Measurements from ENCODE around the gene THSD4. TPM values are rescaled to one million over a fixed set of nuclear protein-coding genes. Genes with fewer than 3 reads are reported as not detected.

Gene THSD4
- total RNA-seq, 2 experiments from 2014 or later = not detected

DNA sequence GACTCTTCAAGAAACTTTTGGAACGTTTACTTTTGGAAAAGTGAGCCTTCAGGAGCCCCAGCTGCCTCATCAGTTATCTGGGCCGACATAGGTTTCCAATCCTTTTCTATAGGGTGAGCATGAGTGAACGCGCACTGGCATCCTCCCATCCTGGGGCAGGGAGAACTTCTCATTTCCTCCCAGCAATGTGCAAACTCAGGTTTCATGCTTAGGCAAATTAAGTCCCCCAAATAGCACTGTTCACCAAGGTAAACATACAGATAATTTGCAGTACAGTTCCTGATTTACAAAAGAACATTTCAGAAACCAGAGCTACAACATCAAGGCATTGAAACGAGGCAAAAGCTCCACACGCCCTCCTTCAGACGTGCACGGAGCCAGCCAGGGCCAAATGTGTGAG, 361.6 kb downstream of the THSD4 start:
- Histone ChIP-seq H3K36me3 (ENCODE audit: insufficient read depth, low read length) (no peaks in the 10 kb centered on the region), H3K27ac (ENCODE audit: low read depth in 1 of 2, low read length in 2 of 2) (no peak overlapping the region), H3K9me3 (ENCODE audit: control insufficient read depth in 1 of 2, insufficient read depth in 1 of 2, low read length in 2 of 2) (no peaks in the 10 kb centered on the region), H3K4me1 (ENCODE audit: insufficient read depth, low read length) (no peaks in the 10 kb centered on the region), H3K4me3 (ENCODE audit: low read length) (no peak overlapping the region), H3K27me3 (ENCODE audit: control insufficient read depth in 1 of 2, insufficient read depth in 2 of 2, low read length in 2 of 2) (no peaks in the 10 kb centered on the region)
- DNase-seq (no peak), ATAC-seq (ENCODE audit: poor library complexity) (no peak)
- H3K27me3 Mint-ChIP-seq = peaks cover 4% of the 10 kb centered on the region
- no peaks in the 10 kb centered on the region for H3K4me1 Mint-ChIP-seq (ENCODE audit: low read depth)
- H3K27ac Mint-ChIP-seq = no peak overlapping the region
- H3K36me3 Mint-ChIP-seq (ENCODE audit: low read depth) = no peaks in the 10 kb centered on the region
- intact Hi-C loops (cut with DNase I, micrococcal nuclease) = no loop called here
- ChIA-PET POLR2A (no interaction called here), CTCF (no interaction called here)
- no peaks in the 10 kb centered on the region for H3K9me3 Mint-ChIP-seq
- TF ChIP-seq, protein P1, sequence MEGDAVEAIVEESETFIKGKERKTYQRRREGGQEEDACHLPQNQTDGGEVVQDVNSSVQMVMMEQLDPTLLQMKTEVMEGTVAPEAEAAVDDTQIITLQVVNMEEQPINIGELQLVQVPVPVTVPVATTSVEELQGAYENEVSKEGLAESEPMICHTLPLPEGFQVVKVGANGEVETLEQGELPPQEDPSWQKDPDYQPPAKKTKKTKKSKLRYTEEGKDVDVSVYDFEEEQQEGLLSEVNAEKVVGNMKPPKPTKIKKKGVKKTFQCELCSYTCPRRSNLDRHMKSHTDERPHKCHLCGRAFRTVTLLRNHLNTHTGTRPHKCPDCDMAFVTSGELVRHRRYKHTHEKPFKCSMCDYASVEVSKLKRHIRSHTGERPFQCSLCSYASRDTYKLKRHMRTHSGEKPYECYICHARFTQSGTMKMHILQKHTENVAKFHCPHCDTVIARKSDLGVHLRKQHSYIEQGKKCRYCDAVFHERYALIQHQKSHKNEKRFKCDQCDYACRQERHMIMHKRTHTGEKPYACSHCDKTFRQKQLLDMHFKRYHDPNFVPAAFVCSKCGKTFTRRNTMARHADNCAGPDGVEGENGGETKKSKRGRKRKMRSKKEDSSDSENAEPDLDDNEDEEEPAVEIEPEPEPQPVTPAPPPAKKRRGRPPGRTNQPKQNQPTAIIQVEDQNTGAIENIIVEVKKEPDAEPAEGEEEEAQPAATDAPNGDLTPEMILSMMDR (IDR thresholded peaks at IDR 0.05) = no peak
- no peak overlapping the region for H3K4me3 Mint-ChIP-seq

DNA sequence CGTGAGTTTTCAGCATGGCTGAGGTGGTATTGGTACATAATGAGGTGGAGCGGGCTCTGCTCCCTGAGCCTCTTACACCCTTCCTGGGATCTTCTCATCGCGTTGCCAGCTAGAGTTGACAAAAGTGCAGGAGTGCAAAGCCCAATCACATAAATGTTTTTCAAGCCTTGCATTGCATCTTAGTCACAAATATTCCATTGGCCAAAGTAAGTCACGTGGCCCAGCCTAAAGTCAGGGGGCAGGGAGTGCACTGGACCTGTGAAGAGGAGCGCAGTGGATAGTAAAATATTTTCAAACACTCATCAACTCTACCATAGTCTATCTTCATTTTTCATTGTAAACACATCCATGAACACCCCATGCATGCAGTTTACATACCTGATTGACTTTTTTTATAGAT, 365.3 kb downstream of the THSD4 start:
- Histone ChIP-seq H3K9me3 (ENCODE audit: control insufficient read depth in 1 of 2, insufficient read depth in 1 of 2, low read length in 2 of 2) (no peaks in the 10 kb centered on the region), H3K27ac (ENCODE audit: low read depth in 1 of 2, low read length in 2 of 2) (no peak overlapping the region), H3K4me1 (ENCODE audit: insufficient read depth, low read length) (no peaks in the 10 kb centered on the region), H3K4me3 (ENCODE audit: low read length) (no peak overlapping the region), H3K36me3 (ENCODE audit: insufficient read depth, low read length) (no peaks in the 10 kb centered on the region), H3K27me3 (ENCODE audit: control insufficient read depth in 1 of 2, insufficient read depth in 2 of 2, low read length in 2 of 2) (no peaks in the 10 kb centered on the region)
- intact Hi-C loops (cut with DNase I, micrococcal nuclease) = no loop called here
- Mint-ChIP-seq H3K4me3 (no peak overlapping the region), H3K9me3 (no peaks in the 10 kb centered on the region), H3K27me3 (peaks cover 4% of the 10 kb centered on the region), H3K4me1 (ENCODE audit: low read depth) (no peaks in the 10 kb centered on the region), H3K36me3 (ENCODE audit: low read depth) (no peaks in the 10 kb centered on the region), H3K27ac (no peak overlapping the region)
- TF ChIP-seq, protein P1 (IDR thresholded peaks at IDR 0.05) = no peak
- POLR2A ChIA-PET = no interaction called here
- ATAC-seq (ENCODE audit: poor library complexity) (no peak), DNase-seq (no peak)
- CTCF ChIA-PET = no interaction called here

DNA sequence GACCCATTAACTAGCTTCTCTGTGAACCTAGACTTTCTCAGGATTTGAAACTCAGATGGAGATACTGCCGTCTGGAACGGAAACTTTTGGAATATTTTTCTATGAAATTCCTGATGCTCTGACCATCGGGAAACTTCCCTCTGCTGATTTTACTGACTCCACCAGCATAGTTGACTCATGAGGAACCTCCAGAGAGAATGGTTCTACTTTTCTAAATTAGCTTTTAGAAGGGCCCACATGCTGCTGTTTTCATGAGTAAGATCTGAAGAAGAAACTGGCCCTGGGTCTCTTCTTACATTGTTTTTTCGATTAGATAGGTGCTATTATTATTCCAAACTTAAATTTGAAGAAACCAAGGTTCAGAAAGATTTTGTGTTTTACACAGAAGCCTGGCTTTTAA, 368.8 kb downstream of the THSD4 start:
- H3K27ac ChIP-seq (ENCODE audit: low read depth in 1 of 2, low read length in 2 of 2) = no peak overlapping the region
- no peak overlapping the region for H3K4me3 Mint-ChIP-seq
- intact Hi-C loops (cut with DNase I, micrococcal nuclease) = no loop called here
- TF ChIP-seq, protein P1 (IDR thresholded peaks at IDR 0.05) = no peak
- H3K4me1 ChIP-seq (ENCODE audit: insufficient read depth, low read length) = no peaks in the 10 kb centered on the region
- no peak overlapping the region for H3K27ac Mint-ChIP-seq
- DNase-seq = no peak
- ChIA-PET CTCF (no interaction called here), POLR2A (no interaction called here)
- H3K9me3 Mint-ChIP-seq = no peaks in the 10 kb centered on the region
- H3K27me3 Mint-ChIP-seq = peaks cover 17% of the 10 kb centered on the region
- H3K27me3 ChIP-seq (ENCODE audit: control insufficient read depth in 1 of 2, insufficient read depth in 2 of 2, low read length in 2 of 2) = peaks cover 0 to 4% of the 10 kb centered on the region in 2 experiments
- H3K36me3 Mint-ChIP-seq (ENCODE audit: low read depth) = no peaks in the 10 kb centered on the region
- no peak overlapping the region for H3K4me3 ChIP-seq (ENCODE audit: low read length)
- ATAC-seq (ENCODE audit: poor library complexity) = no peak
- no peaks in the 10 kb centered on the region for H3K36me3 ChIP-seq (ENCODE audit: insufficient read depth, low read length)
- H3K4me1 Mint-ChIP-seq (ENCODE audit: low read depth) = no peaks in the 10 kb centered on the region
- H3K9me3 ChIP-seq (ENCODE audit: control insufficient read depth in 1 of 2, insufficient read depth in 1 of 2, low read length in 2 of 2) = no peaks in the 10 kb centered on the region

Data from CD4-positive, alpha-beta T cell (primary cell).